ENCODE data around the gene MCF2L. TPM values are rescaled to one million over a fixed set of nuclear protein-coding genes. Genes with fewer than 3 reads are reported as not detected.
A peak's percentile ranks its signal among the peaks of the same experiment; 100 is the strongest.

Gene MCF2L
- total RNA-seq, 6 experiments from 2014 or later: 9.6 to 18.4 (median 11.7) TPM

DNA sequence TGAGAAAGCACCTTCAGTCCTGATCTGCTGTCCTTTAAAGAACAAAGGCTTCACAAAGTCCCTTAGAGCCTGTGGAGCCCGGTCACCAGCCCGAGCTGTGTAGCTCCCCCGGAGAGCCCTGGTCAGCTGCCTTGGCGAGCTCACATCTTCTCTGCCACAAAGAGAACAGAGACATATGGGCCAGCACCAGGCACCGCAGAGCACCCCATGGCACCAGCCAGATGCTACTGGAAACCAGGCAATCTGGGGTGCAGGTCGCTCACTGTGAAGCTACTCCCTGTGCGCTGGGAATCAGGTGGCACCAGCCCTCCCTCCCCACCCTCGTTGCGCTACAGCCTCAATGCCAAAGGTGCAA is 92.2 kb downstream of the MCF2L start:
- Histone ChIP-seq H3K27ac (no peak overlapping the region), H3K36me3 (peaks cover 0 to 3% (median 0%) of the 10 kb centered on the region in 4 donors), H3K9me3 (no peaks in the 10 kb centered on the region), H3K4me1 (no peaks in the 10 kb centered on the region), H3K27me3 (no peaks in the 10 kb centered on the region), H3K4me3 (no peak overlapping the region)
- 97% methylated on average over 4 of the region's 9 CpGs for WGBS (ENCODE audit: insufficient coverage, low coverage, low lambda C conversion rate, missing lambda C conversion rate)
- intact Hi-C loops (cut with DNase I): no loop called here
- DNase-seq: peak in 1 of 3 donors; percentile 48
- ATAC-seq: peak in 1 of 4 donors; percentile 19
- TF ChIP-seq POLR2A (IDR thresholded peaks at IDR 0.05): no peak
- TF ChIP-seq, protein P1, sequence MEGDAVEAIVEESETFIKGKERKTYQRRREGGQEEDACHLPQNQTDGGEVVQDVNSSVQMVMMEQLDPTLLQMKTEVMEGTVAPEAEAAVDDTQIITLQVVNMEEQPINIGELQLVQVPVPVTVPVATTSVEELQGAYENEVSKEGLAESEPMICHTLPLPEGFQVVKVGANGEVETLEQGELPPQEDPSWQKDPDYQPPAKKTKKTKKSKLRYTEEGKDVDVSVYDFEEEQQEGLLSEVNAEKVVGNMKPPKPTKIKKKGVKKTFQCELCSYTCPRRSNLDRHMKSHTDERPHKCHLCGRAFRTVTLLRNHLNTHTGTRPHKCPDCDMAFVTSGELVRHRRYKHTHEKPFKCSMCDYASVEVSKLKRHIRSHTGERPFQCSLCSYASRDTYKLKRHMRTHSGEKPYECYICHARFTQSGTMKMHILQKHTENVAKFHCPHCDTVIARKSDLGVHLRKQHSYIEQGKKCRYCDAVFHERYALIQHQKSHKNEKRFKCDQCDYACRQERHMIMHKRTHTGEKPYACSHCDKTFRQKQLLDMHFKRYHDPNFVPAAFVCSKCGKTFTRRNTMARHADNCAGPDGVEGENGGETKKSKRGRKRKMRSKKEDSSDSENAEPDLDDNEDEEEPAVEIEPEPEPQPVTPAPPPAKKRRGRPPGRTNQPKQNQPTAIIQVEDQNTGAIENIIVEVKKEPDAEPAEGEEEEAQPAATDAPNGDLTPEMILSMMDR (IDR thresholded peaks at IDR 0.05): no peak

GRCh38 chr13:113061796-113062425 is 92.9 kb downstream of the MCF2L start:
- intact Hi-C loops (cut with DNase I): no loop called here
- Histone ChIP-seq H3K36me3 (peaks cover 0 to 3% (median 0%) of the 10 kb centered on the region in 4 donors), H3K4me1 (no peaks in the 10 kb centered on the region), H3K4me3 (no peak overlapping the region), H3K27ac (no peak overlapping the region), H3K9me3 (no peaks in the 10 kb centered on the region), H3K27me3 (no peaks in the 10 kb centered on the region)
- TF ChIP-seq, protein P1 (IDR thresholded peaks at IDR 0.05): no peak
- TF ChIP-seq POLR2A (IDR thresholded peaks at IDR 0.05): no peak
- no peak for ATAC-seq
- WGBS (ENCODE audit: insufficient coverage, low coverage, low lambda C conversion rate, missing lambda C conversion rate): 90% methylated on average over 7 of the region's 14 CpGs
- DNase-seq: peak in 1 of 3 donors; percentile 32

- DNase-seq (peak in 1 of 3 donors; percentile 27), ATAC-seq (no peak)
- no peaks in the 10 kb centered on the region for H3K4me1 ChIP-seq
- intact Hi-C loops (cut with DNase I): no loop called here
- H3K4me3 ChIP-seq: no peak overlapping the region
- H3K27me3 ChIP-seq: no peaks in the 10 kb centered on the region
- H3K27ac ChIP-seq: no peak overlapping the region
- H3K36me3 ChIP-seq: peaks cover 0 to 3% (median 0%) of the 10 kb centered on the region in 4 donors
- 88% methylated on average over 12 of the region's 14 CpGs for WGBS (ENCODE audit: insufficient coverage, low coverage, low lambda C conversion rate, missing lambda C conversion rate)
- no peaks in the 10 kb centered on the region for H3K9me3 ChIP-seq
- TF ChIP-seq, protein P1 (IDR thresholded peaks at IDR 0.05): no peak
- TF ChIP-seq POLR2A (IDR thresholded peaks at IDR 0.05): no peak
These were observed 93.7 kb downstream of the MCF2L start for GRCh38 chr13:113062691-113063090.

DNA sequence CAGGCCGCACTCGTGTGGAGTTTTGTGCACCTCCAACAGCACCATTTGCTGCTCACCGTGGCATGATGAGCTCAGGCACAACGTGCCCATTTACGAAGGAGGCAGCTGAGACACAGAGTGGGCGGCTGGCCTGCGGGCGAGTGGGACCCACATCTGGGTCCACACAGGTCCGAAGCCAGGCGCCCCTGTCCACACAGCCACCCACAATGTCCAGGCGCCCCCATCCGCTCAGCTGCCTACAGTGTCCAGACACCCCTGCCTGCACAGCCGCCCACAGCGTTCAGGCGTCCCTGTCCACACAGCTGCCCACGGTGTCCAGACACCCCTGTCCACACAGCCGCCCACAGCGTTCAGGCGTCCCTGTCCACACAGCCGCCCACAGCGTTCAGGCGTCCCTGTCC is 94.1 kb downstream of the MCF2L start:
- no peaks in the 10 kb centered on the region for H3K4me1 ChIP-seq
- peaks cover 0 to 3% (median 0%) of the 10 kb centered on the region in 4 donors for H3K36me3 ChIP-seq
- peak in 1 of 4 donors; percentile 9 for ATAC-seq
- H3K27me3 ChIP-seq: no peaks in the 10 kb centered on the region
- no peak overlapping the region for H3K27ac ChIP-seq
- DNase-seq: peak in 2 of 3 donors; percentile 13 to 46
- TF ChIP-seq POLR2A (IDR thresholded peaks at IDR 0.05): no peak
- TF ChIP-seq, protein P1 (IDR thresholded peaks at IDR 0.05): no peak
- WGBS (ENCODE audit: insufficient coverage, low coverage, low lambda C conversion rate, missing lambda C conversion rate): no CpG with 5 or more reads among the region's 22 CpGs
- intact Hi-C loops (cut with DNase I): no loop called here
- no peak overlapping the region for H3K4me3 ChIP-seq
- no peaks in the 10 kb centered on the region for H3K9me3 ChIP-seq
